Cardiac fibroblast (primary cell): Measurements from ENCODE around the gene NRAS.

Experiments used
- DNase-seq, 2 donors: peaks; one replicate each; pipeline versions ENCODE4 v3.0.0 to v3.0.0-alpha.2; 2010; ENCODE audit warnings: low read depth in 2 of 2
- H3K4me3 ChIP-seq, 2 donors: replicated peaks in 1 of 2; 1 replicate in 1 of 2; 2 replicates in 1 of 2; pipeline ENCODE4 v1.5.1; 2011; ENCODE audit warnings: low read depth in 2 of 2, low read length in 2 of 2, mild to moderate bottlenecking in 2 of 2, moderate library complexity in 1 of 2
- CTCF ChIP-seq: IDR thresholded peaks from one replicate; pipeline ENCODE4 v1.5.1; 2011; ENCODE audit warnings: low read depth, mild to moderate bottlenecking, low read length, inconsistent platforms

Gene NRAS

GRCh38 chr1:114695430-114696058 lies 21.0 kb downstream of the NRAS start, which contains the start of gene AMPD1:
AMPD1 (minus strand) TSS chr1:114695546; CDS start chr1:114695471, 75 bp downstream.
- DNase-seq: peak; percentile 30 to 39
- no peak for TF ChIP-seq CTCF
- no peak within 1 kb of the TSS for H3K4me3 ChIP-seq

GRCh38 chr1:114694540-114695310 lies 21.8 kb downstream of the NRAS start:
- no peak for DNase-seq

GRCh38 chr1:114692947-114693346 lies 23.6 kb downstream of the NRAS start:
- H3K4me3 ChIP-seq: no peak overlapping the region
- TF ChIP-seq CTCF: no peak

More at GRCh38 chr1:114694540-114695310, 21.8 kb downstream of the NRAS start:
- H3K4me3 ChIP-seq: no peak overlapping the region
- no peak for TF ChIP-seq CTCF

GRCh38 chr1:114691061-114691460 lies 25.5 kb downstream of the NRAS start:
- no peak for DNase-seq
- no peak overlapping the region for H3K4me3 ChIP-seq
- no peak for TF ChIP-seq CTCF

More at GRCh38 chr1:114692947-114693346, 23.6 kb downstream of the NRAS start:
- DNase-seq: no peak

- H3K4me3 ChIP-seq: no peak overlapping the region
- TF ChIP-seq CTCF: no peak
- DNase-seq: no peak
Measured at GRCh38 chr1:114690148-114690547, 26.4 kb downstream of the NRAS start.

- TF ChIP-seq CTCF: no peak
- DNase-seq: no peak
- H3K4me3 ChIP-seq: no peak overlapping the region
Measured at GRCh38 chr1:114688526-114688925, 28.0 kb downstream of the NRAS start.
